Skin of body (tissue), 2 donors: Measurements from ENCODE around the gene OR10T2. TPM values are rescaled to one million over a fixed set of nuclear protein-coding genes. Genes with fewer than 3 reads are reported as not detected.
"Not testable (repeated sequence)": the region's sequence is repeated elsewhere in the genome, so short reads cannot be mapped to it uniquely, and the experiment has no call there.

Experiments
- DNase-seq: peaks from one replicate; lab custom pipeline; 2025; lab: John Stamatoyannopoulos, UW
- total RNA-seq: library from RNA; depleted of rRNA; stranded (reverse); fragments of >200 nt; gene quantifications from one replicate; pipeline ENCODE4 v1.2.3, GENCODE V29; 2014

Gene OR10T2, protein sequence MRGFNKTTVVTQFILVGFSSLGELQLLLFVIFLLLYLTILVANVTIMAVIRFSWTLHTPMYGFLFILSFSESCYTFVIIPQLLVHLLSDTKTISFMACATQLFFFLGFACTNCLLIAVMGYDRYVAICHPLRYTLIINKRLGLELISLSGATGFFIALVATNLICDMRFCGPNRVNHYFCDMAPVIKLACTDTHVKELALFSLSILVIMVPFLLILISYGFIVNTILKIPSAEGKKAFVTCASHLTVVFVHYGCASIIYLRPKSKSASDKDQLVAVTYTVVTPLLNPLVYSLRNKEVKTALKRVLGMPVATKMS
- not detected for total RNA-seq

DNA sequence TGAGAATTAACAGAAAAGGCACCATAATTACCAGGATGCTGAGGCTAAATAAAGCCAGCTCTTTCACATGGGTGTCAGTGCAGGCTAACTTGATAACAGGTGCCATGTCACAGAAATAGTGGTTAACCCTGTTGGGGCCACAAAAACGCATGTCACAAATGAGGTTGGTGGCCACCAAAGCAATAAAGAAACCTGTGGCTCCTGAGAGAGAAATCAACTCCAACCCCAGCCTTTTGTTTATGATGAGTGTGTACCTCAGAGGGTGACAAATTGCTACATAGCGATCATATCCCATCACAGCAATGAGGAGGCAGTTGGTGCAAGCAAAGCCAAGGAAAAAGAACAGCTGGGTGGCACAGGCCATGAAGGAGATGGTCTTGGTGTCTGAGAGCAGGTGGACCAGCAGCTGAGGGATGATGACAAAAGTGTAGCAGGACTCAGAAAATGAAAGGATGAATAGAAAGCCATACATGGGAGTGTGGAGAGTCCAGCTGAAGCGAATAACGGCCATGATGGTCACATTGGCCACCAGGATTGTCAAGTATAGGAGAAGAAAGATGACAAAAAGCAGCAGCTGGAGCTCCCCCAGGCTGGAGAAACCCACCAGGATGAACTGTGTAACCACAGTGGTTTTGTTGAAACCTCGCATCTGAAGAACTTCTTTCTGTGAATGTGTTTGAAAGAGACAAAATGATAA, at the start of gene OR10T2:
Gene OR10T2 (minus strand): TSS at position 649 of the 697 bp plus-strand sequence. CDS start 0 bp downstream, at position 649.
- no peak for DNase-seq

DNA sequence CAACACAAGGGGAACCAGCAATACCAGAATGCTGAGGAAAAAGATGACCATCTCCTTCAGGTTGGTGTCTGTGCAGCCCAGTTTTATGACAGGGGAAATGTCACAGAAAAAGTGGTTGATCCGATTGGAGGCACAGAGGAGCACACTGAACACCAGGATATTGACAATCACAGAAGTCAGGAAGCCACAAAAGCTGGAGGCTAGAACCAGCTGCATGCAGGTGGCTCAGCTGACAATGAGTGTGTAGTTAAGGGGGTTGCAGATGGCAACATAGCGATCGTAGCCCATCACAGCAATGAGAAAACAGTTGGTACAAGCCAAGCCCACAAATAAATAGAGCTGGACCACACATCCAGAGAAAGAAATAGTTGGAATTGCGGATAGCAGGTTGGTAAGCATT, 46.1 kb upstream of the OR10T2 start:
- no peak for DNase-seq

DNA sequence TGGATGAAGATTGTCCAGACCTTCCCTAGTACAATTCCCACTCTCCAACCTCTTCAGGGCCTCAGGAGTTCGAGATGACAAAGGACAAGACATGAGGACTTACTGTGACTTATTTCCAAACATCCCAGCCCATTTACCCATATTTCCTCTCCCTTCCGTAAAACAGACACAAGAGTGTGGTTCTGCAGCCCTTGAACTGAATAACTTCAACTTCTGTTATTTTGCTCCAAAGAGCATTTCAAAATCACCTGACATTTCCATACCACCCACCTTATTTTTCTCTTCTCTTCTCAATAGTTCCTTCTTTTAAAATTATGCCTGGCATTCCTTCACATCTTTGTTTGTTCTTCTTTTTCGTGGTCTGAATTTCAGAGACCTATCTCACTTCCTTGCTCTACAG, 35.5 kb upstream of the OR10T2 start:
- no peak for DNase-seq

DNA sequence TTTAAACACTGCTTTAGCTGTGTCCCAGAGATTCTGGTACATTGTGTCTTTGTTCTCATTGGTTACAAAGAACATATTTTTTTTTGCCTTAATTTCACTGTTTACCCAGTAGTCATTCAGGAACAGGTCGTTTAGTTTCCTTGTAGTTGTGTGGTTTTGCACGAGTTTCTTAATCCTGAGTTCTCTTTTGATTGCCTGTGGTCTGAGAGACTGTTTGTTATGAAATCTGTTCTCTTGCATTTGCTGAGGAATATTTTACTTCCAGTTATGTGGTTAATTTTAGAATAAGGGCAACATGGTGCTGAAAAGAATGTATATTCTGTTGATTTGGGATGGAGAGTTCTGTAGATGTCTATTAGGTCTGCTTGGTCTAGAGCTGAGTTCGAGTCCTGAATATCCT, 30.9 kb upstream of the OR10T2 start:
- not testable (repeated sequence) for DNase-seq

DNA sequence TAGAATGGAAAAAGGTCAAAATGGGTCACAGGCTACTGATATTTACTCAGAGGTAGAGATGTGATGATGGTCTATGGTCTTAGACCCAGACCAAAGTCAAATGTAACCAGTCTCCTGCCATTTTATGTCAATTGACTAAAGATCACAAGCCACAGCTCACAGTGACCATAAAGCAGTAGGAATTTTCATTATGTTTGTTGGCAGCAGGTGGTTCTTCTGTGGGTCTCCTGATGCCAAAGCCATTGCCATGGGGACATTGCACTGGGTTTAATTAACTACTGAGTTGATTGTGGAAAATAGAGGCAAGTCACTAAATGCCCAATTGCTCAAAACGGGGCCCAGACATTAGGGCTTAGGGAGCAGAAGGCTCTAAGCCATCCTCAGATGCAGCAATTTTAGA, 26.9 kb upstream of the OR10T2 start, which contains the start of gene OR10K2:
Gene OR10K2 (minus strand): TSS at position 101 of the 400 bp plus-strand sequence. CDS start 5,371 bp downstream, outside the sequence.
- DNase-seq = no peak

DNA sequence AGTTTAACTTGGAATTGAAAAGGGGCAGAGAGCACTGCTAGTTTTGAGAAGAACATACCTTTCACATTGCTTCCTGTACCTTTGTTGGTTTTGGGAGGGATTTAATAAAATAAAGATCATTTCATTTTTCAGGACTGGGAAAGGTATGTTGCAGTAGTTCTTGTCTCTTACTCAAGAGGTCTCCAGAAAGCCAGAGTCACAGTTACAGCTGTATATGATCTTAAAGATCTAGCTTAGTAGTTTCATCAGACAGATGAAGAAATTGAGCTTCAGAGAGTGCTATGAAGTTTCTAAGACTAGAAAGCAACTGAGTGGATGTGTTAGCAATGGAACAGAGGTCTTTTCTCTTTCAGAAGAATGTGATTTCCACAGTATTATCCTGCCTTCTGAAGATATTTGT, 25.8 kb upstream of the OR10T2 start:
- no peak for DNase-seq

DNA sequence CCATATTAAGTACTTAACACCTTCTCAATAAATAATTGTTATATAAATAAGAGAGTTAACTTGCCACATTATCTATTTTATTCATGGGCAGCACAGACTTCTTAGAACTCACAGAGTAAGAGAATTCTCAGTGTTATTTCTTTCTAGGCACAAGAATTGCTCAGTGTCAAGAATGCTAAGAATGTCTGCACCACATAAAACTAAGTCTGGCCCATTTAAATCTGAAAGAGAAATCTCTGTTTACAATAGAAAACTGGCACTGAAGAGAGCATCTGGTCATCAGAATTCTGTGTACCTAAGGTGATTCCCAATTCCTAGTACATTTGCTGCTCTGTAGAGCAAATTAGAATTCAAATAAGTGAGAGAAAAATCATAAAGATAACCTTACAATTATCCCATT, 22.9 kb upstream of the OR10T2 start:
- DNase-seq = no peak

DNA sequence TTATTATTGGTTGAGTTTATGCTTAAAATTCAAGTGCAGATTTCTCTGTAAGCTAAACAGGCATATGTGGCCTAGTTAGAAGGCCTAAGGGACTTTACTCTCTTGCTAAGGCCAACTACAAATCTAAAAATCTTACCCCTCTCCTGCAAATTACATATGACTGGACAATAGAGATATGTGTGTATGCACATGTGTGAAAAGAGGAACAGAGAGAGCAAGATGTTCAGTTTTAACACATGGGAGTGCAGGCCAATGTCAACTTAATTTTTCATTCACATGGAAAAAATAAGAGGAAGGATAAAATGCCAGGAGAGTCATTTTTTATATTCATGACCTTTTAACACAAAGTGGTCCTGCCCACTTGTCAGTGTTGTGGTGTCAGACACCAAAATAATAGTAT, 18.3 kb upstream of the OR10T2 start:
- no peak for DNase-seq

DNA sequence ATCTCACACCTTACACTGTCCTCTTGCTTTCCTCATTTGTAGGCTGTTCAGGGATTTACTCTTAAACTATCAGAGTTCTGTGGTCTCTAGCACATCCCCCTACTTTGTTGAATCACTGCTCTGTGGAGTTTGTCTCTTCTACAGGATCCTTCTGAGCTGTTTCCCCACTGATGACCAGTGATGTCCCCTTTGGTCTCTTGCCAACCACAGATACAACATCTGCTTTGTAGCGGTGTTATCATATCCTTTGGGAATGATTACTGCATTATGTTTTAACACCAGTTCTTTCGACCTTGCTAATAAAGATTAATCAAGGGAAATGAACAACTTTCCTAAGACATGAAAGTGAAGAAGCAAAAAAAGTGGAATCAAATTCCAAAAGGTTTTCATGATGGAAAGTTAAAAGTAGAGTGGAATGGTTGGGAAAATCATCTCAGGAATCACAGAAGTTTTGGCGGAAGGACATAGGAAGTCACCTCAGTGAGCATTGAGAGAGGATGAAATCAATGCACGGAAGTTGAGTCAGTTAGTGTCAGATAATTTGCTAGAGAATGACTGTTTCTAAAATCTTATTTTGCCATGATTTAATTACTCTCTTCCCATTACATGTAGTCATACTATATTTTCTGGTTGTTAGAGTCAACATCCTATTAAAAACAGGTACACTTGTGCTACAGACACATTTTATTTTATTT, 15.5 kb upstream of the OR10T2 start:
- DNase-seq = no peak

DNA sequence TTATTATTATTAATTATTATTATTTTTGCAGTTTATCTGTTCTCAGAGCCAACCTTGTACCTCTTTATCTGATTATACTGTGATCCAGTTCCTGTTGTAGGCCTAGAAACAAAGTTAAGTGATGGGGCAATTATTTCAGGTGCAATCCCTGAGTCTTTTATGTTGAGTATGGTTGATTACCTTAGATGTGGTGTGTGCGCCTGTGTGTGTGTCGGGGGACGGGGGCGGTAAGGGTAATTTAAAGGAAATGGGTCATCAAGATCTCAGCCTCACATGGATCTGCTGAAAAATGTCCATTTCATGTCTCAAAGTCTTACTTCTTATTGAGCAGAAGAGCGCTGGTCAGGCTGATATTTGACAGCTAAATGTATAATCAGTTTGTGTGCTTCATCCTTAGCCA, 7.8 kb upstream of the OR10T2 start:
- no peak for DNase-seq

DNA sequence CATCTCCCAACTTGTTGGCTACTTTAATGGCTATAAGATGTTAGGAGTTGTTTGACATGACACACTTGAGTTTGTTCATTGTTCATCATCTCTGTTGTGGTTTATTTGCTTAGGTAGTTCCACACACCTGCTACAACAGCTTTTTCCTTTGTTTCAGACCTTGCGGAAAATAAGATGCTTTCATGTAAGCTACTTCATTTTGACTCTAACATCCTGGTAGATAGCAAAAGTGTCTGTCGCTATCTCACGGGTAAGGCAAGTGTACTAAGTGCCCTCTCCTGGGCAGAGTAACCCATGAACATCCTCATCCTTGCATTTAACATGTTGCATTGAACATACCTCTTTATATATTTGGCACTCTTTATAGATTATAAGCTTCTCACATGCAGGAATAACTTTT, 1.6 kb upstream of the OR10T2 start:
- DNase-seq = no peak

DNA sequence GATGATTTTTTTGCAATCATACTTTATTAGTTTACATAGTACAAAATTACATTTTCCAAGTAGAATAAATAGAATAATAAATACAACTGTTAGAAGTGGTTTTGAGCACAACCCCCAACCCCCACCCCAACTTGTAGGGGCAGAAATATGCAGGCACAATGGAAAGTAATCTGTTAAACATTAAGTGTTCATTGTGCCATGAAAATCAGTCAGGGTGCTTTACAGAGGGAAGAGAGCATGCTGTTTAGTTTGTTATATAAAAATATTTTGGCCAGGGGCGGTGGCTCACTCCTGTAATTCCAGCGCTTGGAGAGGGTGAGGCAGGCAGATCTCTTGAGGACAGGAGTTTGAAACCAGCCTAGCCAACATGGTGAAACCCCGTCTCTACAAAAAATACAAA, 2.6 kb downstream of the OR10T2 start:
- DNase-seq = no peak

DNA sequence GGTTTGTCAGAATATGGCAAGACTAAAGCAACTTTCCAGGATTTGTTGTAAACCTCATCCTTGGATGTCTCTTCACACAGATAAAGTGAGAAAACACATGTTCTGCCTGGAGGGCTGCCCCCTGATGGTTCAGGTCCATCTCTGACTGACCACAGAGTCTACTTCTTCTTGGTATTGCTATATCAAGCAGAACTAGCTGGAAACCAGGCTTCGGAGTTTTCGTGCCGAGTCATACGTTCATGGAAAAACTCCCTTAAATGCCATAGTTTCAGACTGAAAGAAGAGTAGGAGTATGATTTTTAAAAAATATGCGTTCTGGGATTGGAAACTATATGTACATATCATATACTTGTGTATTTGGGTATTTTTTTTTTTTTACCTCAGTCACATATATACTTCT, 5.8 kb downstream of the OR10T2 start:
- DNase-seq = no peak

DNA sequence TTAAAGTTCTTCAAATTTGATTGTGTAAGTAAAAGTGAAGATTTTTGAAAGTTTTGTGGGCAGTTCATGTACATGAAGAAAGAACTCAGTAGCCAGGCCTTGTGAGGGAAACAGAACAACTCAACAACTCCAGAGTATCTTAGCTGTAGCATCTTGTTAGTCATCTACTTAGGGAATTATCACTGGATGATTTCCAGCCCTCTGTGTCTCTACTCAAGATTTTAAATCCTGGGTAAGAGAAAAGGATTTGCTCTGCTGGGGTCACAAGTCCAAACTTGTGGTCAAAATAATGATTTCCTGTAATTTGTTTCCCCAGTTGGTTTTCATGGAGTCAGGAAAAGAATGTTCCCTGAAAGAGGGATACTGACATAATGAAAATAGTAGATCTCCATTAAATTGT, 8.2 kb downstream of the OR10T2 start:
- no peak for DNase-seq

DNA sequence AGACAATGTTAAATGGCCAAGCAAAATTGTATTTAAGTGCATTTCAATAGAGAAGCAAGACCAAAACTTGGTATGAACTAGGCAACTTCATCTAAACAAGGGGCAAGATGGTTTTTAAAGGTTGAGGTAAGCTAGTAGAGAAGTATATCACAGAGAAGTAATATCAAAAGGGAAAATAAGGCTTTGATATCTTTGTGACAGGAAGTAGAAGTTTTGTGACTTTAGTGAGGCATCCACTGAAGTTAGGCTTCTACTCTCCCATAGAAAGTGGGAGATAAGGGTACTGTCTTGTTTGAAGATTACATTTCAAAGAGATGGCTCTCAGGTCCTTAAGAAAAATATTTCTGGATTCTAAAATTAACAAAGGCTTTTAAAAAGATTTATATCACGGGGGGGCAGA, 8.9 kb downstream of the OR10T2 start:
- no peak for DNase-seq

DNA sequence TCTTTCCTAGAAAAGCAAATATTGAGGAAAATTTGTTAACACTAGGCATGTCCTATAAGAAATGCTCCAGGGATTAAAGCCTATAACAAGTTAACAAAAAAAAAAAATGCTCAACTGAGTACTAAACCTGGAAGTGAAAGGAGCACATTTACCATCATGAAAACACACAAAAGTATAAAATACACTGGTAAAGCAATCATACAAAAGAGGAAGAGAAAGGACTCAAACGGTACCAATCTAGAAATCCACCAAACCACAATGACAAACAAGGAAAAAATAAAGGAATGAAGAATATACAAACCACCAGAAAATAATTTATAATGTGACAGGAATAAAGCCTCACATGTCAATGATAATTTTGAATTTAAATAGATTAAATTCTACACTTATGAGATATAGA, 24.4 kb downstream of the OR10T2 start:
- no peak for DNase-seq

DNA sequence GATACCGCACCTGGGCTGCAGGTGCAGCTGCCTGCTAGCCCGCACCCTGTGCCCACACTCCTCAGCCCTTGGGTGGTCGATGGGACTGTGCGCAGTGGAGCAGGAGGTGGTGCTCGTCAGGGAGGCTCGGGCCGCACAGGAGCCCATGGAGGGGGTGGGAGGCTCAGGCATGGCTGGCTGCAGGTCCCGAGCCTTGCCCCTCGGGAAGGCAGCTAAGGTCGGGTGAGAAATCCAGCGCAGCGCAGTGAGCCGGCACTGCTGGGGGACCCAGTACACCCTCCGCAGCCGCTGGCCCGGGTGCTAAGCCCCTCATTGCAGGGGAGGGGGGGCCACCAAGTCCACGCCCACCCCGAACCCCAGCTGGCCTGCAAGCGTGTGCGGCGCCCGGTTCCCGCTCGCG, 25.2 kb downstream of the OR10T2 start:
- not testable (repeated sequence) for DNase-seq

DNA sequence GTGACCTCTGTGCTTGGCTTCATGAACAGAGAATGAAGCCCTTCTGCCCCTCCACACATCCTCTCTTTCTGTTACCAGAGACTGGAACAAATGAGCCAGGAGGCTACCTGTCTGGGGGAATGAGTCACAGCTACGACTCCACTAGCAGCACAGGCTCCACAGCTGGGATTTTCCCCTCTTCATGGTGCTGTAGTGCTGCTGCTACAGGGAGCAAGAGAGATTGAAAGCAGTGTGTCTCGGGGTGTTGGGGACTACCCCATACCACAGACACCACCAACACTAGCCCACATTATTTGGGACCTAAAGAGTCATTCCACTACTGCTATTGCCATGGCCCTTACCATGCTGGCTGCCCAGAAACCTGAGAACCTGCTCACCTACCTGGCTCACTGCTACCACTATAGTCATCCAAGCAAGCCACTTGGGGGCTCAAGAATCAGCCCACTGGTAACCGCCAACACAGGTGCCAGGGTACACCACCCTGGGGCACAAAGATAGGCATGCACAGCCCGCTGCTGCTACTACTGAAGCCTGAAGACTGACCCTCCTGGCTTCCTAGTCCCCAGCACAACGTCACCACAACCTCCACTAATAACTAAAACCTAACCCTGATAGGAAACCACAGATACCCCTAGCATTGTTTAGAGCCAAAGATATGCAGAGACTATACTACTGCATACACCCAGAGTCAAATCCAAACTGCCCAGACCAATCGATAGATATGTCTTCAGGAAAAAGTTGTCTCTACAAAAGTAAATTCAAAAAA, 27.9 kb downstream of the OR10T2 start:
- no peak for DNase-seq

DNA sequence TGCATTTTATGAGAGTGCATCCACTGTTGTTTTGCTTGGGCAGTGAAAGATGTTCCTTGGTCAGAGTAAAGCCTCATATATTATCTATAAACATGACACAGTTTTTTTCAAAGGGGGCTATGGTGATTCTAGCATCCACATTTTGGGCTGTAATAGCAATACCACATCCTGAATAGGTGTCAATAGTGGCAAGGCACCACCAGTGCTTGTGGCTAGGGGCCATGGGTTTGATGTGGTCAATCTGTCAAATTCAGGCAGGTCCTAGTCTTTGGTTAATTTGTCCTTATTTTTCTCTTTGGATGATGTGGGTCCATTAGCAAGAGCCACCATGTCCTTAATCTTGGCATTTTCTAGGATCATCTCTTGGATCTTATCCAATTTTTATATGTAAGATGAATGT, 32.5 kb downstream of the OR10T2 start:
- no peak for DNase-seq

DNA sequence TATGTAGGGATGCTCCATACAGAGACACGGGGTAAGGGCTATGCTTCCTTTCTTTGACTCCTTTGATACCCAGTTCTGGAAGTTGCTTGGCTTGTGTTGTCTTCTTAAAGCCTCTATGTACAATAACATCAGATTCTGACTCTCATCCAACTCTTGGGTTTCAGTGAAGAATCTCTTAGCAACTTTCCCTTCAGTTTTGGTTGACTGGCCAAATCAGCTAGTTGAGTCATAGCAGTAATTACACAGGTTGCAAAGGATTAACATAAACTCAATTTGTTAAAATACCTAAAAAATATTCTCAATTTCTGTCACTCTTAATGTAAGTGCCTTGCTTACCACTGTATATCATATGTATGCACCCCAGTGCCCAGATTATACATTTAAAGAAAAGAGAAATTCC, 36.3 kb downstream of the OR10T2 start:
- no peak for DNase-seq

DNA sequence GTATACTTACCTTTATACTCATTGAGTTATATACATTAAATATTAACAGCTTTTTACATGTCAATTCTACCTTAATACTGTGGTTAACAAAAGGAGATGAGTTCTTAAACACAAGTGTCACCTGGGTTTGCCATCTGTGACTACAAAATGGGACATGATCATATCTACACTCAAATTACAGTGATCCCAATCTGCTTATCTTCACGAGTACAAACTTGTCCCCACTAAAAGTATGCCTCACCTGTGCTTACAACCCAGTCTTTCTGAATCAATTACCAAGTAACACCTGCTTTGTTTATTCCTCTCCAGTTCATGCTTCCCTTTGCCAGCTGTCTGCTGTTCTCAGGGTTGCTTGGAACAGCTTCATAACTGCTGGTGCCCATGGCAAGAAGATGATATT, 36.8 kb downstream of the OR10T2 start:
- no peak for DNase-seq

DNA sequence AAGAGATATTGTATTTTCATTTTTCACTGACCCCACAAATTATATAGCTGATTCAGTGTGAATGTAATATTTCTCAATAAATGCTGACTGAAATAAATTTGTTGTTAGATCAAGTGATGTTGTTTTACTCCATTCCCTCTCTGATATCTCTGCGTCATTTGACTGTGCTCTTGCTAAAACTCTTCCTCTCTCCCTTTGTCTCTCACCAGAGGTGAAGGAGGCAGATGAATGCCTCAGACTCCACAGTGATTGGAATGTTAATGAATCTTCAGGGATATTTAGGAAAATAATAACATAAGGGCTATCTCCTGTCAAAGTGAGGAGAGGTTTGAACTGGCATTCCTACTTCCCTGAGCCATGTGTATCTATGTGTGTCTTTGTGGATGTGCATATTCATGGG, 41.8 kb downstream of the OR10T2 start:
- no peak for DNase-seq
